Panc1 (cell line): Measurements from ENCODE around the gene ADAMTS19. TPM values are rescaled to one million over a fixed set of nuclear protein-coding genes. Genes with fewer than 3 reads are reported as not detected.

Experiments
- ATAC-seq: fragments of 200-7000 bp; cut with Tn5 transposase; 2 replicates; pipeline ENCODE4 v1.9.1; 2020; ENCODE audit warnings: mild to moderate bottlenecking, moderate library complexity
- BruUV-seq: library from RNA; stranded (reverse); fragments of 400-500 nt; replicated peaks from 2 replicates; lab custom pipeline; 2021; lab: Mats Ljungman, UMichigan
- CTCF ChIA-PET: fragments of 300-600 bp; sonication (Branson Sonifier 250); formaldehyde crosslinking; loops from one replicate; lab custom pipeline; 2022; ENCODE audit warnings: antibody characterized with exemption; lab: Charles Lee
- POLR2A ChIA-PET: fragments of 300-600 bp; sonication (Branson Sonifier 250); formaldehyde crosslinking; loops from one replicate; lab custom pipeline; 2022; ENCODE audit warnings: antibody characterized with exemption; lab: Charles Lee
- DNase-seq: peaks from one replicate; pipeline ENCODE4 v3.0.0-alpha.2; 2010; ENCODE audit warnings: low read depth, low spot score
- H3K27ac ChIP-seq: 2 replicates; pipeline ENCODE4 v1.5.1; 2011; ENCODE audit warnings: mild to moderate bottlenecking, low read length, inconsistent platforms
- H3K27me3 ChIP-seq: fragments of 200-500 bp; sonication (Bioruptor generic); 2 replicates; pipeline ENCODE4 v1.6.0; 2014; ENCODE audit warnings: low read length, inconsistent platforms; ENCODE audit not compliant: control insufficient read depth, insufficient read depth
- H3K36me3 ChIP-seq: fragments of 200-500 bp; sonication (Bioruptor generic); 2 replicates; pipeline ENCODE4 v1.5.1; 2014; ENCODE audit warnings: inconsistent platforms, mild to moderate bottlenecking, low read length, moderate library complexity; ENCODE audit not compliant: control insufficient read depth, insufficient read depth
- H3K4me1 ChIP-seq: 2 replicates; pipeline ENCODE4 v1.5.1; 2011; ENCODE audit warnings: inconsistent platforms, mild to moderate bottlenecking, low read length, moderate library complexity; ENCODE audit not compliant: control insufficient read depth, insufficient read depth
- H3K4me3 ChIP-seq, 2 experiments: 2 replicates each; pipeline ENCODE4 v1.5.1; 2011 to 2012; ENCODE audit warnings: low read depth in 2 of 2, low read length in 2 of 2, mild to moderate bottlenecking in 2 of 2, inconsistent platforms in 1 of 2, moderate library complexity in 1 of 2
- H3K9me3 ChIP-seq: fragments of 200-500 bp; sonication (Bioruptor generic); 2 replicates; pipeline ENCODE4 v1.5.1; 2014; ENCODE audit warnings: low read depth, mild to moderate bottlenecking, inconsistent platforms, low read length, moderate library complexity; ENCODE audit not compliant: control insufficient read depth, insufficient read depth
- CTCF ChIP-seq: fragments of 450-650 bp; IDR thresholded peaks from 2 replicates; pipeline ENCODE4 v1.5.1; 2017; ENCODE audit warnings: mild to moderate bottlenecking
- POLR2AphosphoS5 ChIP-seq: IDR thresholded peaks from 2 replicates; pipeline ENCODE4 v1.6.1; 2012; ENCODE audit warnings: mild to moderate bottlenecking, low read depth, low read length, moderate library complexity
- REST ChIP-seq, 2 experiments: IDR thresholded peaks; 2 replicates each; pipeline ENCODE4 v1.6.1; 2011 to 2012; ENCODE audit warnings: low read depth in 2 of 2, control low read depth in 1 of 2, low read length in 1 of 2, mild to moderate bottlenecking in 1 of 2, moderate library complexity in 1 of 2; ENCODE audit not compliant: insufficient read depth in 1 of 2
- SIN3A ChIP-seq: IDR thresholded peaks from 2 replicates; pipeline ENCODE4 v1.6.1; 2012; ENCODE audit warnings: low read depth, mild to moderate bottlenecking, low read length, moderate library complexity, borderline replicate concordance; ENCODE audit not compliant: insufficient read depth
- TCF7L2 ChIP-seq: IDR thresholded peaks from 2 replicates; pipeline ENCODE4 v1.6.1; 2011; ENCODE audit warnings: mild to moderate bottlenecking, low read depth, low read length, inconsistent platforms
- in situ Hi-C: cut with HindIII; loops from 2 replicates; pipeline ENCODE4 v1.10.0; 2016; ENCODE audit warnings: low sequenced_read_pairs, low pct_unique_long_range_greater_than_20kb
- intact Hi-C: fragments of 100-400 bp; cut with micrococcal nuclease; formaldehyde crosslinking; loops from one replicate; pipeline ENCODE4 v1.10.0; 2022; ENCODE audit not compliant: unreplicated experiment
- total RNA-seq: library from RNA; stranded (reverse); gene quantifications from one replicate; pipeline ENCODE4 v1.2.1, GENCODE V29; 2021; ENCODE audit not compliant: unreplicated experiment

Gene ADAMTS19
- total RNA-seq, 1 experiment from 2014 or later: not detected

- Histone ChIP-seq H3K9me3 (no peaks in the 10 kb centered on the region), H3K27me3 (no peaks in the 10 kb centered on the region), H3K27ac (no peak overlapping the region), H3K4me1 (no peaks in the 10 kb centered on the region), H3K4me3 (no peak overlapping the region), H3K36me3 (no peaks in the 10 kb centered on the region; the same call in 1 of the 2 replicates)
- CTCF ChIA-PET: interaction anchor here (0.6 kb wide), 1 partner anchor 609 kb away, joined by 3 read pairs; no protein-coding TSS in a partner anchor
- POLR2A ChIA-PET: no interaction called here
- ATAC-seq (no peak), DNase-seq (no peak)
- BruUV-seq: no TSS peak
- intact Hi-C loops: no loop called here
- TF ChIP-seq POLR2AphosphoS5 (no peak), SIN3A (no peak), REST (IDR thresholded peaks at IDR 0.05; ENCODE audit: insufficient read depth in 1 of 2, low read depth in 2 of 2, low read length in 1 of 2) (no peak), CTCF (no peak), TCF7L2 (no peak)
- in situ Hi-C loops: no loop called here
These were observed 47.4 kb downstream of the ADAMTS19 start for GRCh38 chr5:129507527-129507926.

GRCh38 chr5:129508606-129509005 lies 48.5 kb downstream of the ADAMTS19 start:
- TF ChIP-seq SIN3A (no peak), REST (IDR thresholded peaks at IDR 0.05; ENCODE audit: insufficient read depth in 1 of 2, low read depth in 2 of 2, low read length in 1 of 2) (no peak), POLR2AphosphoS5 (no peak), TCF7L2 (no peak), CTCF (no peak)
- in situ Hi-C loops: no loop called here
- H3K27ac ChIP-seq: no peak overlapping the region
- no peaks in the 10 kb centered on the region for H3K4me1 ChIP-seq
- ATAC-seq: no peak
- no peaks in the 10 kb centered on the region for H3K27me3 ChIP-seq
- no peaks in the 10 kb centered on the region for H3K9me3 ChIP-seq
- H3K36me3 ChIP-seq: no peaks in the 10 kb centered on the region; the same call in 1 of the 2 replicates
- H3K4me3 ChIP-seq: no peak overlapping the region
- DNase-seq: no peak
- no TSS peak for BruUV-seq
- POLR2A ChIA-PET: no interaction called here
- CTCF ChIA-PET: no interaction called here
- intact Hi-C loops: no loop called here
